Left ventricle myocardium inferior (tissue), 1 donor: ENCODE measurements around the gene SSR4. TPM values are rescaled to one million over a fixed set of nuclear protein-coding genes. Genes with fewer than 3 reads are reported as not detected.

Source experiments
- DNase-seq: peaks from one replicate; pipeline ENCODE4 v3.0.0-alpha.2; 2020
- H3K27ac ChIP-seq: fragments of 200-600 bp; replicated peaks from 2 replicates; pipeline ENCODE4 v1.8.0; 2021
- H3K27me3 ChIP-seq: fragments of 200-600 bp; 2 replicates; pipeline ENCODE4 v1.8.0; 2021; ENCODE audit warnings: low read depth
- H3K36me3 ChIP-seq: fragments of 200-600 bp; 2 replicates; pipeline ENCODE4 v1.8.0; 2021
- H3K4me1 ChIP-seq: fragments of 200-600 bp; 2 replicates; pipeline ENCODE4 v1.8.0; 2021
- H3K4me3 ChIP-seq: fragments of 200-600 bp; 2 replicates; pipeline ENCODE4 v1.8.0; 2021; ENCODE audit warnings: mild to moderate bottlenecking, moderate library complexity
- H3K9me3 ChIP-seq: fragments of 200-600 bp; replicated peaks from 2 replicates; pipeline ENCODE4 v1.8.0; 2021
- intact Hi-C: fragments of 100-400 bp; cut with micrococcal nuclease; formaldehyde crosslinking; loops from one replicate; pipeline ENCODE4 v1.11.0; 2022
- total RNA-seq: library from RNA; stranded (reverse); fragmentation: NEBNext Ultra II Directional; extraction: Animal tissue kit (Norgen Biotek cat#: 25700); gene quantifications from one replicate; pipeline ENCODE4 v1.2.1, GENCODE V29; 2021
- TF ChIP-seq, protein P1 (sequence below): fragments of 200-600 bp; IDR thresholded peaks from 2 replicates; pipeline ENCODE4 v1.8.0; 2021; ENCODE audit warnings: antibody characterized with exemption, mild to moderate bottlenecking, borderline replicate concordance
- donor health status: DM: no; HTN: yes; CAD: no; lungs with severe emphysema.

SSR4 gene
- total RNA-seq, 1 donor from 2014 or later: 123 TPM

GRCh38 chrX:153845195-153845594 is 50.7 kb downstream of the SSR4 start:
- Histone ChIP-seq H3K27me3 (peaks cover 23% of the 10 kb centered on the region), H3K36me3 (no peaks in the 10 kb centered on the region), H3K27ac (no peak overlapping the region), H3K4me1 (no peaks in the 10 kb centered on the region), H3K9me3 (no peaks in the 10 kb centered on the region), H3K4me3 (no peak overlapping the region)
- intact Hi-C loops: no loop called here
- DNase-seq: no peak
- TF ChIP-seq, protein P1, sequence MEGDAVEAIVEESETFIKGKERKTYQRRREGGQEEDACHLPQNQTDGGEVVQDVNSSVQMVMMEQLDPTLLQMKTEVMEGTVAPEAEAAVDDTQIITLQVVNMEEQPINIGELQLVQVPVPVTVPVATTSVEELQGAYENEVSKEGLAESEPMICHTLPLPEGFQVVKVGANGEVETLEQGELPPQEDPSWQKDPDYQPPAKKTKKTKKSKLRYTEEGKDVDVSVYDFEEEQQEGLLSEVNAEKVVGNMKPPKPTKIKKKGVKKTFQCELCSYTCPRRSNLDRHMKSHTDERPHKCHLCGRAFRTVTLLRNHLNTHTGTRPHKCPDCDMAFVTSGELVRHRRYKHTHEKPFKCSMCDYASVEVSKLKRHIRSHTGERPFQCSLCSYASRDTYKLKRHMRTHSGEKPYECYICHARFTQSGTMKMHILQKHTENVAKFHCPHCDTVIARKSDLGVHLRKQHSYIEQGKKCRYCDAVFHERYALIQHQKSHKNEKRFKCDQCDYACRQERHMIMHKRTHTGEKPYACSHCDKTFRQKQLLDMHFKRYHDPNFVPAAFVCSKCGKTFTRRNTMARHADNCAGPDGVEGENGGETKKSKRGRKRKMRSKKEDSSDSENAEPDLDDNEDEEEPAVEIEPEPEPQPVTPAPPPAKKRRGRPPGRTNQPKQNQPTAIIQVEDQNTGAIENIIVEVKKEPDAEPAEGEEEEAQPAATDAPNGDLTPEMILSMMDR: no peak

DNA sequence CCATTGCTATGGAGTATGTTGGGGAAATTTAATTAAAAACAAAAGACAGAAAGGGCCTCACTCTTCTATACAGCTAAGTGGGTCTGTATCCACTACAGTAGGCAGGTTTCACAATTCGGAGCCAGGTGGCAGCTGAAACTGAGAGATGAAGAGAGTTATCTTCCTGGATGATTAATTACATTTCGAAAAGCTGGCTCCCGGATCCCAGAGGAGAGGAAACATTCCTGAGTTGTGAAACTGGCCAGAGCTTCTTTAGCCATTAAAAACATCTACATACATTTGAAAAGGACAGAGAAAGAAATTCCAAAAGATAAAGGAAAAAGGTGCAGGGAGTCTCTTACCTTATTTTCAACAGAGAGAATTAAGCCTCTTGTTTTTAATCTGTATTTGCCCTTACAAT is 51.4 kb downstream of the SSR4 start:
- TF ChIP-seq, protein P1: no peak
- intact Hi-C loops: no loop called here
- H3K27me3 ChIP-seq: peaks cover 23% of the 10 kb centered on the region
- no peaks in the 10 kb centered on the region for H3K4me1 ChIP-seq
- H3K9me3 ChIP-seq: no peaks in the 10 kb centered on the region
- H3K27ac ChIP-seq: no peak overlapping the region
- no peaks in the 10 kb centered on the region for H3K36me3 ChIP-seq
- no peak overlapping the region for H3K4me3 ChIP-seq
- no peak for DNase-seq

Other genes starting within 250 kb of the SSR4 start
- 39.3 TPM for gene CCNQ, start 195.5 kb upstream of the SSR4 start, total RNA-seq
- gene DUSP9, start 147.5 kb upstream of the SSR4 start, total RNA-seq: not detected
- gene PNCK, start 120.9 kb upstream of the SSR4 start, total RNA-seq: 6.1 TPM
- 229 TPM for gene SLC6A8, start 106.7 kb upstream of the SSR4 start, total RNA-seq
- 80.8 TPM for gene BCAP31, start 70.3 kb upstream of the SSR4 start, total RNA-seq
- gene ABCD1, start 69.8 kb upstream of the SSR4 start, total RNA-seq: 16.0 TPM
- 2.9 TPM for gene PLXNB3, start 30.4 kb upstream of the SSR4 start, total RNA-seq
- gene SRPK3, start 13.6 kb upstream of the SSR4 start, total RNA-seq: 52.8 TPM
- gene IDH3G, start 293 bp upstream of the SSR4 start, total RNA-seq: 72.5 TPM
- gene PDZD4, start 35.9 kb downstream of the SSR4 start, total RNA-seq: 4.5 TPM
- gene L1CAM, start 91.5 kb downstream of the SSR4 start, total RNA-seq: 4.0 TPM
- 3.1 TPM for gene AVPR2, start 110.0 kb downstream of the SSR4 start, total RNA-seq
- 10.0 TPM for gene ARHGAP4, start 131.6 kb downstream of the SSR4 start, total RNA-seq
- 67.1 TPM for gene NAA10, start 140.4 kb downstream of the SSR4 start, total RNA-seq
- 7.5 TPM for gene RENBP, start 150.0 kb downstream of the SSR4 start, total RNA-seq
- gene HCFC1, start 177.2 kb downstream of the SSR4 start, total RNA-seq: 28.4 TPM
- gene TMEM187, start 178.1 kb downstream of the SSR4 start, total RNA-seq: 6.4 TPM
- 40.6 TPM for gene IRAK1, start 225.2 kb downstream of the SSR4 start, total RNA-seq